HEK293 (cell line): ENCODE data around the gene MLEC.

ENCODE experiments used
- CTCF ChIA-PET: fragments of 350-600 bp; formaldehyde crosslinking; extraction: SDS; loops from one replicate; lab custom pipeline; 2021; ENCODE audit warnings: antibody characterized with exemption; lab: Yijun Ruan, JAX
- POLR2A ChIA-PET: fragments of 300-600 bp; formaldehyde crosslinking; extraction: SDS; loops from one replicate; lab custom pipeline; 2020; ENCODE audit warnings: antibody characterized with exemption, inconsistent platforms; lab: Yijun Ruan, JAX
- H3K27ac ChIP-seq: fragments of 200-500 bp; sonication (Bioruptor generic); 2 replicates; pipeline ENCODE4 v1.5.1; 2014; ENCODE audit warnings: low read depth, low read length, control low read depth, inconsistent platforms; ENCODE audit errors: extremely low read depth
- H3K36me3 ChIP-seq, 2 experiments: fragments of 200-500 bp in 1 of 2; sonication (Bioruptor generic) in 1 of 2; 1 replicate in 1 of 2; 2 replicates in 1 of 2; pipeline ENCODE4 v1.5.1; 2014 to 2017; ENCODE audit warnings: inconsistent platforms in 2 of 2, low read length in 2 of 2; ENCODE audit not compliant: control insufficient read depth in 2 of 2, insufficient read depth in 1 of 2
- H3K4me1 ChIP-seq: fragments of 200-500 bp; sonication (Bioruptor generic); 2 replicates; pipeline ENCODE4 v1.5.1; 2014; ENCODE audit warnings: mild to moderate bottlenecking, low read length, inconsistent platforms; ENCODE audit not compliant: control insufficient read depth, insufficient read depth
- H3K4me3 ChIP-seq: 2 replicates; pipeline ENCODE4 v1.5.1; 2011; ENCODE audit warnings: low read depth, mild to moderate bottlenecking, control low read depth, low read length, moderate library complexity
- H3K9me3 ChIP-seq: fragments of 200-500 bp; sonication (Bioruptor generic); 2 replicates; pipeline ENCODE4 v1.5.1; 2014; ENCODE audit warnings: low read depth, low read length, inconsistent platforms; ENCODE audit not compliant: control insufficient read depth, insufficient read depth
- BCL11B ChIP-seq: fragments of 450-650 bp; formaldehyde crosslinking; IDR thresholded peaks from 2 replicates; pipeline ENCODE4 v1.5.1; 2016; ENCODE audit warnings: low read depth, missing biosample characterization, missing genetic modification characterization
- PBX3 ChIP-seq: sonication (generic); formaldehyde crosslinking; IDR thresholded peaks from 2 replicates; pipeline ENCODE4 v1.8.1; 2022; ENCODE audit warnings: mild to moderate bottlenecking, moderate library complexity, missing genetic modification reagents
- SCRT1 ChIP-seq: fragments of 450-650 bp; formaldehyde crosslinking; IDR thresholded peaks from 2 replicates; pipeline ENCODE4 v1.5.1; 2016; ENCODE audit warnings: missing biosample characterization, missing genetic modification characterization, borderline replicate concordance
- ZBTB21 ChIP-seq: fragments of 450-650 bp; formaldehyde crosslinking; IDR thresholded peaks from 2 replicates; pipeline ENCODE4 v1.5.1; 2017; ENCODE audit warnings: missing biosample characterization, missing genetic modification characterization
- ZIC2 ChIP-seq: fragments of 450-650 bp; formaldehyde crosslinking; IDR thresholded peaks from 2 replicates; pipeline ENCODE4 v1.5.1; 2016; ENCODE audit warnings: missing biosample characterization, missing genetic modification characterization
- ZNF114 ChIP-seq: fragments of 450-650 bp; formaldehyde crosslinking; IDR thresholded peaks from 2 replicates; pipeline ENCODE4 v1.5.0; 2017; ENCODE audit warnings: missing biosample characterization, missing genetic modification characterization
- ZNF133 ChIP-seq: fragments of 450-650 bp; formaldehyde crosslinking; IDR thresholded peaks from 2 replicates; pipeline ENCODE4 v1.5.1; 2016; ENCODE audit warnings: missing biosample characterization, missing genetic modification characterization
- ZNF148 ChIP-seq: fragments of 450-650 bp; formaldehyde crosslinking; IDR thresholded peaks from 2 replicates; pipeline ENCODE4 v1.5.0; 2017; ENCODE audit warnings: missing biosample characterization, missing genetic modification characterization, borderline replicate concordance
- ZNF157 ChIP-seq: fragments of 450-650 bp; formaldehyde crosslinking; IDR thresholded peaks from 2 replicates; pipeline ENCODE4 v1.5.1; 2016; ENCODE audit warnings: missing biosample characterization, missing genetic modification characterization
- ZNF16 ChIP-seq: fragments of 450-650 bp; formaldehyde crosslinking; IDR thresholded peaks from 2 replicates; pipeline ENCODE4 v1.5.1; 2016; ENCODE audit warnings: low read depth, missing biosample characterization, missing genetic modification characterization
- ZNF175 ChIP-seq: fragments of 450-650 bp; formaldehyde crosslinking; IDR thresholded peaks from 2 replicates; pipeline ENCODE4 v1.5.1; 2016; ENCODE audit warnings: missing biosample characterization, missing genetic modification characterization
- ZNF2 ChIP-seq: fragments of 450-650 bp; formaldehyde crosslinking; IDR thresholded peaks from 2 replicates; pipeline ENCODE4 v1.5.1; 2016; ENCODE audit warnings: missing biosample characterization, missing genetic modification characterization
- ZNF239 ChIP-seq: fragments of 450-650 bp; formaldehyde crosslinking; IDR thresholded peaks from 2 replicates; pipeline ENCODE4 v1.5.1; 2016; ENCODE audit warnings: missing biosample characterization, missing genetic modification characterization
- ZNF311 ChIP-seq: fragments of 450-650 bp; formaldehyde crosslinking; IDR thresholded peaks from 2 replicates; pipeline ENCODE4 v1.5.1; 2017; ENCODE audit warnings: missing biosample characterization, missing genetic modification characterization, borderline replicate concordance
- ZNF335 ChIP-seq: fragments of 450-650 bp; formaldehyde crosslinking; conservative IDR thresholded peaks from 2 replicates; pipeline ENCODE4 v1.5.1; 2016; ENCODE audit warnings: missing biosample characterization, missing genetic modification characterization
- ZNF391 ChIP-seq: fragments of 450-650 bp; formaldehyde crosslinking; IDR thresholded peaks from 2 replicates; pipeline ENCODE4 v1.5.1; 2016; ENCODE audit warnings: low read depth, missing biosample characterization, missing genetic modification characterization, borderline replicate concordance
- ZNF426 ChIP-seq: fragments of 450-650 bp; formaldehyde crosslinking; IDR thresholded peaks from 2 replicates; pipeline ENCODE4 v1.5.1; 2017; ENCODE audit warnings: missing biosample characterization, missing genetic modification characterization, mild to moderate bottlenecking, inconsistent platforms, moderate library complexity
- ZNF510 ChIP-seq: fragments of 450-650 bp; formaldehyde crosslinking; IDR thresholded peaks from 2 replicates; pipeline ENCODE4 v1.5.1; 2018; ENCODE audit warnings: mild to moderate bottlenecking, missing genetic modification characterization, missing biosample characterization; ENCODE audit not compliant: insufficient replicate concordance
- ZNF530 ChIP-seq: fragments of 450-650 bp; formaldehyde crosslinking; IDR thresholded peaks from 2 replicates; pipeline ENCODE4 v1.5.1; 2016; ENCODE audit warnings: low read depth, missing biosample characterization, missing genetic modification characterization
- ZNF560 ChIP-seq: fragments of 450-650 bp; formaldehyde crosslinking; IDR thresholded peaks from 2 replicates; pipeline ENCODE4 v1.5.1; 2017; ENCODE audit warnings: missing biosample characterization, missing genetic modification characterization, borderline replicate concordance
- ZNF571 ChIP-seq: fragments of 450-650 bp; formaldehyde crosslinking; IDR thresholded peaks from 2 replicates; pipeline ENCODE4 v1.5.0; 2017; ENCODE audit warnings: missing biosample characterization, missing genetic modification characterization
- ZNF639 ChIP-seq: fragments of 450-650 bp; formaldehyde crosslinking; IDR thresholded peaks from 2 replicates; pipeline ENCODE4 v1.5.1; 2016; ENCODE audit warnings: missing biosample characterization, missing genetic modification characterization
- ZNF785 ChIP-seq: fragments of 450-650 bp; formaldehyde crosslinking; IDR thresholded peaks from 2 replicates; pipeline ENCODE4 v1.5.1; 2016; ENCODE audit warnings: missing biosample characterization, missing genetic modification characterization
- ZNF830 ChIP-seq: fragments of 450-650 bp; IDR thresholded peaks from 2 replicates; pipeline ENCODE4 v1.5.0; 2018; ENCODE audit warnings: missing biosample characterization, missing genetic modification characterization, low read depth, mild to moderate bottlenecking, moderate library complexity
- ZNF837 ChIP-seq: fragments of 450-650 bp; formaldehyde crosslinking; IDR thresholded peaks from 2 replicates; pipeline ENCODE4 v1.5.1; 2016; ENCODE audit warnings: missing biosample characterization, missing genetic modification characterization
- TF ChIP-seq, protein P1 (sequence below): fragments of 450-650 bp; formaldehyde crosslinking; optimal IDR thresholded peaks from 2 replicates; pipeline ENCODE3; 2016; ENCODE audit warnings: missing biosample characterization, mild to moderate bottlenecking, missing genetic modification characterization
- TF ChIP-seq, protein P2 (sequence below): fragments of 450-650 bp; formaldehyde crosslinking; IDR thresholded peaks from 2 replicates; pipeline ENCODE4 v1.5.1; 2016; ENCODE audit warnings: missing biosample characterization, missing genetic modification characterization

Gene MLEC

DNA sequence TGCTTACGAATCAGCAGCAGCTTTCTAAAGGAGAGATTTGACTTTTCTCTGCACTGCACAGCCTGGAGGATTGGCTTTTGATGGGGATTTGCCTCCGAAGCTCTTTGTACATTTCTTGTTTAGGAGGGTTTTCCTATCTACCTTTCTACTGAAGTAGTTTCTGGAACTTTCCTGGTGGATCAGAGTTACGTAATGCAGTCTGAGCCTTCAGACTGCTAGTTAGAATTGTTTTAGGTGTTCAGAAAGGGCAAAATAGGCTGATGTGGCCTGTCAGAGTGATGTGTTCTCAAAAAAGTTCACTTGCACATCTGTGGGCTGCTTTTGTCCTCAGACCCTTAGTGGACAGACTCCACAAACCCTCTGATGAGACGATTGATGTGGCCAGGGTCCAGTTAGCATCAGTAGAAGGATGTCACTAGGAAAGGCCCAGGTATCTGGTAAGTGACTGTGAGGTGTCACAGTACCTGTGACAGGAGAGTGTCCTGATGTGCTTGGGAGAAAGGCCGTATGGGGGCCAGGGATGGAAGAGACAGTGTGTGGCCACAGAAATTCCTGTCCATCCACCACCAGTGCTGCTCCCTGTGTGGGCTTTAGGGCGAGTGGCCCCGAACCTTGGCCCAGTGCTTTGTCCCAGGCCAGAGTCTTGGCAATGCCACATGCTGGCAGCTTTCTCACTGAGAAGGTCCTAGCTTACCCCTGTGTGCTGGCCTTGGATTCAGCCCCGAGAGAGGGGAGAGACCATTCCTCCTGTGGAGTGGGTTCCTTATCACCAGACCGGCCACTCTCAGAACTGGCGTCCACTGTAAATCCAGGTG lies 34.2 kb downstream of the MLEC start:
- TF ChIP-seq ZNF837 (tag by site-specific recombination) (no peak), PBX3 (CRISPR knock-in tag) (no peak), ZNF239 (tag by site-specific recombination) (no peak), ZIC2 (no peak), ZNF560 (tag by site-specific recombination) (no peak), ZNF426 (no peak), ZNF133 (tag by site-specific recombination) (no peak), ZNF148 (no peak), SCRT1 (tag by site-specific recombination) (no peak), ZNF830 (tag by site-specific recombination) (no peak), ZNF2 (tag by site-specific recombination) (no peak), ZNF16 (tag by site-specific recombination) (no peak), ZNF639 (tag by site-specific recombination) (no peak), ZNF157 (tag by site-specific recombination) (no peak), ZBTB21 (tag by site-specific recombination) (no peak)
- no peak overlapping the region for H3K4me3 ChIP-seq
- ChIA-PET POLR2A (interaction anchor here (0.8 to 1.0 kb wide), 2 partner anchors 9 to 140 kb away, joined by 3 read pairs; partner anchors contain the start of gene POP5), CTCF (interaction anchor here (0.6 to 1.1 kb wide), 2 partner anchors 72 to 126 kb away, joined by 4 to 5 read pairs; no protein-coding TSS in a partner anchor)
- H3K4me1 ChIP-seq: no peaks in the 10 kb centered on the region; the same call in none of the 2 replicates
- no peak overlapping the region for H3K27ac ChIP-seq
- H3K9me3 ChIP-seq: no peaks in the 10 kb centered on the region
- peaks cover 51 to 82% of the 10 kb centered on the region in 2 experiments for H3K36me3 ChIP-seq

GRCh38 chr12:120721866-120722265 lies 34.9 kb downstream of the MLEC start:
- no peak overlapping the region for H3K4me3 ChIP-seq
- H3K9me3 ChIP-seq: no peaks in the 10 kb centered on the region
- ChIA-PET CTCF (interaction anchor here (0.6 kb wide), 1 partner anchor 126 kb away, joined by 4 read pairs; no protein-coding TSS in a partner anchor), POLR2A (interaction anchor here (1.0 kb wide), 1 partner anchor 10 kb away, joined by 3 read pairs; no protein-coding TSS in a partner anchor)
- no peaks in the 10 kb centered on the region; the same call in none of the 2 replicates for H3K4me1 ChIP-seq
- peaks cover 45 to 78% of the 10 kb centered on the region in 2 experiments for H3K36me3 ChIP-seq
- H3K27ac ChIP-seq: no peak overlapping the region
- TF ChIP-seq BCL11B (tag by site-specific recombination) (no peak), ZNF335 (no peak), ZNF571 (no peak), ZNF175 (no peak), ZNF311 (tag by site-specific recombination) (no peak), ZNF114 (tag by site-specific recombination) (no peak), ZNF510 (tag by site-specific recombination) (no peak), ZNF391 (tag by site-specific recombination) (no peak), ZNF785 (tag by site-specific recombination) (no peak), ZNF530 (tag by site-specific recombination) (no peak)
- TF ChIP-seq, protein P1, sequence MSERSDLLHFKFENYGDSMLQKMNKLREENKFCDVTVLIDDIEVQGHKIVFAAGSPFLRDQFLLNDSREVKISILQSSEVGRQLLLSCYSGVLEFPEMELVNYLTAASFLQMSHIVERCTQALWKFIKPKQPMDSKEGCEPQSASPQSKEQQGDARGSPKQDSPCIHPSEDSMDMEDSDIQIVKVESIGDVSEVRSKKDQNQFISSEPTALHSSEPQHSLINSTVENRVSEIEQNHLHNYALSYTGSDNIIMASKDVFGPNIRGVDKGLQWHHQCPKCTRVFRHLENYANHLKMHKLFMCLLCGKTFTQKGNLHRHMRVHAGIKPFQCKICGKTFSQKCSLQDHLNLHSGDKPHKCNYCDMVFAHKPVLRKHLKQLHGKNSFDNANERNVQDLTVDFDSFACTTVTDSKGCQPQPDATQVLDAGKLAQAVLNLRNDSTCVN (tag by site-specific recombination): no peak
- TF ChIP-seq, protein P2, sequence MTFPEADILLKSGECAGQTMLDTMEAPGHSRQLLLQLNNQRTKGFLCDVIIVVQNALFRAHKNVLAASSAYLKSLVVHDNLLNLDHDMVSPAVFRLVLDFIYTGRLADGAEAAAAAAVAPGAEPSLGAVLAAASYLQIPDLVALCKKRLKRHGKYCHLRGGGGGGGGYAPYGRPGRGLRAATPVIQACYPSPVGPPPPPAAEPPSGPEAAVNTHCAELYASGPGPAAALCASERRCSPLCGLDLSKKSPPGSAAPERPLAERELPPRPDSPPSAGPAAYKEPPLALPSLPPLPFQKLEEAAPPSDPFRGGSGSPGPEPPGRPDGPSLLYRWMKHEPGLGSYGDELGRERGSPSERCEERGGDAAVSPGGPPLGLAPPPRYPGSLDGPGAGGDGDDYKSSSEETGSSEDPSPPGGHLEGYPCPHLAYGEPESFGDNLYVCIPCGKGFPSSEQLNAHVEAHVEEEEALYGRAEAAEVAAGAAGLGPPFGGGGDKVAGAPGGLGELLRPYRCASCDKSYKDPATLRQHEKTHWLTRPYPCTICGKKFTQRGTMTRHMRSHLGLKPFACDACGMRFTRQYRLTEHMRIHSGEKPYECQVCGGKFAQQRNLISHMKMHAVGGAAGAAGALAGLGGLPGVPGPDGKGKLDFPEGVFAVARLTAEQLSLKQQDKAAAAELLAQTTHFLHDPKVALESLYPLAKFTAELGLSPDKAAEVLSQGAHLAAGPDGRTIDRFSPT (tag by site-specific recombination): no peak
